ENCODE results near the gene PLA2G7. TPM values are rescaled to one million over a fixed set of nuclear protein-coding genes. Genes with fewer than 3 reads are reported as not detected.

The PLA2G7 gene
- polyA plus RNA-seq, 1 donor from 2014 or later, result 0.35 TPM

DNA sequence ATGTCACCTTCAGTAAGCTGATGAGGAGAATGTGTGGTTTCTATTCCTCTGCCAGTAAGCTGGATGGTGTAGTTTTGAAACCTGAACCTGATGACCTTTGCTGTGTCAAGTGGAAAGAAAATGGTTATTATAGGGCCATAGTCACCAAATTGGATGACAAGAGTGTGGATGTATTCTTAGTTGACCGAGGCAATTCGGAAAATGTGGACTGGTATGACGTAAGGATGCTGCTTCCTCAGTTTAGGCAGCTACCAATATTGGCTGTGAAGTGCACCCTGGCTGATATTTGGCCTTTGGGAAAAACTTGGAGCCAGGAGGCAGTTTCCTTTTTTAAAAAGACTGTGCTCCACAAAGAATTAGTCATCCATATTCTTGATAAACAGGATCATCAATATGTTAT, 45.5 kb downstream of the PLA2G7 start:
- no peaks in the 10 kb centered on the region for H3F3A ChIP-seq (ENCODE audit: insufficient read depth, low read length, poor library complexity, severe bottlenecking)
- TF ChIP-seq CTCF (IDR thresholded peaks at IDR 0.05; ENCODE audit: poor library complexity, severe bottlenecking) (no peak), SMC3 (conservative IDR thresholded peaks at IDR 0.05; ENCODE audit: poor library complexity) (no peak), POLR2AphosphoS5 (IDR thresholded peaks at IDR 0.05) (no peak), RAD21 (conservative IDR thresholded peaks at IDR 0.05) (no peak), REST (IDR thresholded peaks at IDR 0.05; ENCODE audit: borderline replicate concordance) (no peak), MXI1 (conservative IDR thresholded peaks at IDR 0.05; ENCODE audit: poor library complexity, severe bottlenecking) (no peak), TAF1 (IDR thresholded peaks at IDR 0.05; ENCODE audit: low read depth) (no peak), EZH2 (IDR thresholded peaks at IDR 0.05; ENCODE audit: borderline replicate concordance, insufficient read depth, low read length, poor library complexity, severe bottlenecking) (no peak), EP300 (conservative IDR thresholded peaks at IDR 0.05; ENCODE audit: poor library complexity, severe bottlenecking) (no peak)
- no peak overlapping the region for H3K4me2 ChIP-seq (ENCODE audit: low read length)

DNA sequence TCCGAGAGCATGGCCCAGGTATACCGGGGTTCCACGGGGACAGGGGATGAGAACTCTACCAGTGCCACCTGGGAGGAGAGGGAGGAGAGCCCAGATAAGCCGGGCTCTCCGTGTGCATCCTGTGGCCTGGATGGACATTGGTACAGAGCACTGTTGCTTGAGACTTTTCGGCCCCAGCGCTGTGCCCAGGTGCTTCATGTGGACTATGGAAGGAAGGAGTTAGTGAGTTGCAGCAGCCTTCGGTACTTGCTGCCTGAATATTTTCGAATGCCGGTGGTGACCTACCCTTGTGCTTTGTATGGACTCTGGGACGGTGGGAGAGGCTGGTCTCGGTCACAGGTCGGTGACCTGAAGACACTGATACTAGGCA, 46.2 kb downstream of the PLA2G7 start:
- H2AFZ ChIP-seq (ENCODE audit: low read depth, low read length), result no peak overlapping the region

More for the DNA sequence above, 45.5 kb downstream of the PLA2G7 start:
- no peaks in the 10 kb centered on the region for H4K20me1 ChIP-seq (ENCODE audit: insufficient read depth)
- H3K4me3 ChIP-seq (ENCODE audit: low read length), result no peak overlapping the region
- no peak overlapping the region for H2AFZ ChIP-seq (ENCODE audit: low read depth, low read length)
- no peak overlapping the region for H3K27ac ChIP-seq (ENCODE audit: low read length)
- H3K9ac ChIP-seq (ENCODE audit: low read length), result no peak overlapping the region
- no peaks in the 10 kb centered on the region for H3K79me2 ChIP-seq (replicated peaks; ENCODE audit: insufficient read depth, low read length)
- no peaks in the 10 kb centered on the region for H3K36me3 ChIP-seq (ENCODE audit: insufficient read depth, low read length)
- no peaks in the 10 kb centered on the region for H3K9me2 ChIP-seq (ENCODE audit: insufficient read depth, low read length)
- no peaks in the 10 kb centered on the region for H3K9me3 ChIP-seq (ENCODE audit: low read length)
- no peaks in the 10 kb centered on the region for H3K27me3 ChIP-seq (ENCODE audit: insufficient read depth, low read depth, low read length)

More for the DNA sequence above, 46.2 kb downstream of the PLA2G7 start:
- Histone ChIP-seq H3F3A (ENCODE audit: insufficient read depth, low read length, poor library complexity, severe bottlenecking) (no peaks in the 10 kb centered on the region), H3K9ac (ENCODE audit: low read length) (no peak overlapping the region), H3K36me3 (ENCODE audit: insufficient read depth, low read length) (no peaks in the 10 kb centered on the region), H3K4me2 (ENCODE audit: low read length) (no peak overlapping the region), H3K4me3 (ENCODE audit: low read length) (no peak overlapping the region), H3K79me2 (replicated peaks; ENCODE audit: insufficient read depth, low read length) (no peaks in the 10 kb centered on the region), H3K27ac (ENCODE audit: low read length) (no peak overlapping the region), H3K9me2 (ENCODE audit: insufficient read depth, low read length) (no peaks in the 10 kb centered on the region), H3K27me3 (ENCODE audit: insufficient read depth, low read depth, low read length) (no peaks in the 10 kb centered on the region), H3K9me3 (ENCODE audit: low read length) (no peaks in the 10 kb centered on the region), H4K20me1 (ENCODE audit: insufficient read depth) (no peaks in the 10 kb centered on the region)
- TF ChIP-seq SMC3 (conservative IDR thresholded peaks at IDR 0.05; ENCODE audit: poor library complexity) (no peak), POLR2AphosphoS5 (IDR thresholded peaks at IDR 0.05) (no peak), RAD21 (conservative IDR thresholded peaks at IDR 0.05) (no peak), REST (IDR thresholded peaks at IDR 0.05; ENCODE audit: borderline replicate concordance) (no peak), TAF1 (IDR thresholded peaks at IDR 0.05; ENCODE audit: low read depth) (no peak)

Measured in neural cell (in vitro differentiated cells).